Epithelial cell of esophagus (primary cell): Measurements from ENCODE around the gene PCDHGB6.
A peak's percentile ranks its signal among the peaks of the same experiment; 100 is the strongest.
"Not testable (repeated sequence)": the region's sequence is repeated elsewhere in the genome, so short reads cannot be mapped to it uniquely, and the experiment has no call there.

Source experiments
- DNase-seq: peaks from one replicate; pipeline ENCODE4 v3.0.0; 2010; ENCODE audit warnings: low read depth
- H3K4me3 ChIP-seq: 2 replicates; pipeline ENCODE4 v1.5.1; 2011; ENCODE audit warnings: mild to moderate bottlenecking, low read length, control low read depth
- CTCF ChIP-seq: IDR thresholded peaks from 2 replicates; pipeline ENCODE4 v1.5.1; 2011; ENCODE audit warnings: low read depth, mild to moderate bottlenecking, low read length, control low read depth, inconsistent platforms; ENCODE audit not compliant: insufficient read depth; ENCODE audit errors: missing control alignments

PCDHGB6 gene

GRCh38 chr5:141409598-141410306 lies 1.9 kb downstream of the PCDHGB6 start:
- no peak for DNase-seq
- no peak for TF ChIP-seq CTCF
- H3K4me3 ChIP-seq, result no peak overlapping the region

GRCh38 chr5:141411575-141411974 lies 3.8 kb downstream of the PCDHGB6 start:
- no peak for DNase-seq
- H3K4me3 ChIP-seq, result no peak overlapping the region
- no peak for TF ChIP-seq CTCF

GRCh38 chr5:141412854-141413539 lies 5.2 kb downstream of the PCDHGB6 start, which contains the start of gene PCDHGA10:
PCDHGA10 (plus strand) TSS chr5:141412987; CDS start chr5:141413176, 189 bp downstream.
- peak within 1 kb of the TSS; percentile 55 for H3K4me3 ChIP-seq
- TF ChIP-seq CTCF, result peak; percentile 74
- DNase-seq, result peak; percentile 79

GRCh38 chr5:141413540-141414069 lies 5.8 kb downstream of the PCDHGB6 start:
- H3K4me3 ChIP-seq, result peak overlapping the region; percentile 55
- TF ChIP-seq CTCF, result no peak
- DNase-seq, result no peak

- not testable (repeated sequence) for H3K4me3 ChIP-seq, DNase-seq
These were observed 6.9 kb downstream of the PCDHGB6 start for GRCh38 chr5:141414548-141415274.

- not testable (repeated sequence) for DNase-seq, H3K4me3 ChIP-seq
These were observed 7.4 kb downstream of the PCDHGB6 start for GRCh38 chr5:141415275-141415618.

GRCh38 chr5:141417494-141418172 lies 9.8 kb downstream of the PCDHGB6 start, which contains the start of gene PCDHGB7:
PCDHGB7 (plus strand) TSS chr5:141417677; CDS start chr5:141417860, 183 bp downstream.
- DNase-seq, result peak; percentile 84
- peak within 1 kb of the TSS; percentile 48 for H3K4me3 ChIP-seq
- peak; percentile 79 for TF ChIP-seq CTCF
